Stimulated activated CD4-positive, alpha-beta T cell treated with anti-CD3 and anti-CD28 coated beads, Interleukin-1b, Interleukin-23, amount 100 ng/mL, for 4 hours (primary cell): ENCODE measurements around the gene C2orf42.
"Not testable (repeated sequence)": the region's sequence is repeated elsewhere in the genome, so short reads cannot be mapped to it uniquely, and the experiment has no call there.

Experiments used
- DNase-seq, 2 donors: peaks; one replicate each; pipeline ENCODE4 v3.0.0-alpha.2; 2020; ENCODE audit warnings: low read depth in 2 of 2

Gene C2orf42

GRCh38 chr2:70169654-70170245 lies 21.1 kb downstream of the C2orf42 start:
- not testable (repeated sequence) for DNase-seq

- no peak for DNase-seq
These were observed 29.7 kb downstream of the C2orf42 start for GRCh38 chr2:70161069-70161534.

GRCh38 chr2:70160545-70160944 lies 30.3 kb downstream of the C2orf42 start:
- DNase-seq = no peak

GRCh38 chr2:70149130-70149686 lies 41.6 kb downstream of the C2orf42 start:
- not testable (repeated sequence) for DNase-seq

GRCh38 chr2:70148211-70148760 lies 42.5 kb downstream of the C2orf42 start:
- not testable (repeated sequence) for DNase-seq

- no peak for DNase-seq
These were observed 44.7 kb downstream of the C2orf42 start for GRCh38 chr2:70145851-70146739.

GRCh38 chr2:70145144-70145490 lies 45.7 kb downstream of the C2orf42 start:
- DNase-seq = no peak

- DNase-seq = no peak
These were observed 46.2 kb downstream of the C2orf42 start for GRCh38 chr2:70144443-70145143.

GRCh38 chr2:70143314-70144150 lies 47.3 kb downstream of the C2orf42 start:
- peak in 1 of 2 donors; percentile 36 for DNase-seq

GRCh38 chr2:70142590-70143313 lies 48.1 kb downstream of the C2orf42 start:
- peak; percentile 99 to 100 for DNase-seq

- peak in 1 of 2 donors; percentile 43 for DNase-seq
These were observed 48.8 kb downstream of the C2orf42 start for GRCh38 chr2:70141902-70142589.

GRCh38 chr2:70141212-70141901 lies 49.5 kb downstream of the C2orf42 start:
- DNase-seq = peak; percentile 28 to 39

- DNase-seq = no peak
These were observed 50.0 kb downstream of the C2orf42 start for GRCh38 chr2:70140791-70141211.

GRCh38 chr2:70134323-70134983 lies 56.4 kb downstream of the C2orf42 start:
- DNase-seq = not testable (repeated sequence)

GRCh38 chr2:70133491-70134322 lies 57.1 kb downstream of the C2orf42 start:
- DNase-seq = no peak

GRCh38 chr2:70133127-70133452 lies 57.7 kb downstream of the C2orf42 start:
- no peak for DNase-seq

GRCh38 chr2:70132244-70133126 lies 58.3 kb downstream of the C2orf42 start:
- DNase-seq = no peak
